Calu3 (cell line): ENCODE measurements around the gene DCC. TPM values are rescaled to one million over a fixed set of nuclear protein-coding genes. Genes with fewer than 3 reads are reported as not detected.

Experiments used
- BruUV-seq: library from RNA; stranded (reverse); fragments of 400-500 nt; replicated peaks from 2 replicates; lab custom pipeline; 2021; lab: Mats Ljungman, UMichigan
- CTCF ChIA-PET: fragments of 300-600 bp; sonication (Branson Sonifier 250); formaldehyde crosslinking; loops from one replicate; lab custom pipeline; 2022; ENCODE audit warnings: antibody characterized with exemption; lab: Charles Lee
- DNase-seq: peaks from one replicate; pipeline ENCODE4 v3.0.0; 2022
- H3K27ac Mint-ChIP-seq: one replicate; pipeline ENCODE4 v1.8.0; 2022; ENCODE audit warnings: mixed read lengths; ENCODE audit not compliant: unreplicated experiment
- H3K27me3 Mint-ChIP-seq: one replicate; pipeline ENCODE4 v1.8.0; 2022; ENCODE audit warnings: mixed read lengths; ENCODE audit not compliant: unreplicated experiment
- H3K36me3 Mint-ChIP-seq: one replicate; pipeline ENCODE4 v1.8.0; 2022; ENCODE audit warnings: mild to moderate bottlenecking, moderate library complexity, mixed read lengths; ENCODE audit not compliant: insufficient read depth, unreplicated experiment
- H3K4me1 Mint-ChIP-seq: one replicate; pipeline ENCODE4 v1.8.0; 2022; ENCODE audit warnings: mild to moderate bottlenecking, low read depth, mixed read lengths; ENCODE audit not compliant: unreplicated experiment
- H3K4me3 Mint-ChIP-seq: one replicate; pipeline ENCODE4 v1.8.0; 2022; ENCODE audit warnings: mild to moderate bottlenecking, low read depth, moderate library complexity, mixed read lengths; ENCODE audit not compliant: unreplicated experiment
- H3K9me3 Mint-ChIP-seq: one replicate; pipeline ENCODE4 v1.8.0; 2022; ENCODE audit warnings: low read depth, mixed read lengths; ENCODE audit not compliant: unreplicated experiment
- CTCF ChIP-seq: fragments of 200-600 bp; IDR thresholded peaks from one replicate; pipeline ENCODE4 v1.8.0; 2022; ENCODE audit warnings: antibody characterized with exemption; ENCODE audit not compliant: unreplicated experiment
- intact Hi-C: fragments of 100-400 bp; cut with micrococcal nuclease; formaldehyde crosslinking; loops from one replicate; pipeline ENCODE4 v1.10.0; 2022; ENCODE audit not compliant: unreplicated experiment
- total RNA-seq: library from RNA; stranded (reverse); gene quantifications from 2 replicates; pipeline ENCODE4 v1.2.3, GENCODE V29; 2022

Gene DCC
- total RNA-seq, 1 experiment from 2014 or later, result not detected

GRCh38 chr18:52337276-52337675, 2.7 kb upstream of the DCC start:
- CTCF ChIA-PET, result no interaction called here

GRCh38 chr18:52340406-52341102, 557 bp downstream of the DCC start:
- Mint-ChIP-seq H3K27me3 (peaks cover under 1% of the 10 kb centered on the region), H3K4me1 (no peaks in the 10 kb centered on the region)
- CTCF ChIA-PET, result no interaction called here

More at GRCh38 chr18:52337276-52337675, 2.7 kb upstream of the DCC start:
- no peak for TF ChIP-seq CTCF
- BruUV-seq, result no TSS peak
- intact Hi-C loops, result no loop called here
- no peaks in the 10 kb centered on the region for H3K4me1 Mint-ChIP-seq
- H3K36me3 Mint-ChIP-seq, result no peaks in the 10 kb centered on the region
- H3K4me3 Mint-ChIP-seq, result no peak overlapping the region
- no peak overlapping the region for H3K27ac Mint-ChIP-seq
- H3K9me3 Mint-ChIP-seq, result no peaks in the 10 kb centered on the region
- H3K27me3 Mint-ChIP-seq, result peaks cover 20% of the 10 kb centered on the region
- no peak for DNase-seq

GRCh38 chr18:52341103-52341432, 1.1 kb downstream of the DCC start:
- no TSS peak for BruUV-seq
- CTCF ChIA-PET, result no interaction called here
- DNase-seq, result no peak
- no peaks in the 10 kb centered on the region for H3K27me3 Mint-ChIP-seq
- H3K9me3 Mint-ChIP-seq, result no peaks in the 10 kb centered on the region
- no peaks in the 10 kb centered on the region for H3K4me1 Mint-ChIP-seq
- no peak overlapping the region for H3K4me3 Mint-ChIP-seq
- H3K36me3 Mint-ChIP-seq, result no peaks in the 10 kb centered on the region
- TF ChIP-seq CTCF, result no peak
- H3K27ac Mint-ChIP-seq, result no peak overlapping the region
- intact Hi-C loops, result no loop called here

More at GRCh38 chr18:52340406-52341102, 557 bp downstream of the DCC start:
- no TSS peak for BruUV-seq
- H3K4me3 Mint-ChIP-seq, result no peak overlapping the region
- intact Hi-C loops, result no loop called here
- no peaks in the 10 kb centered on the region for H3K9me3 Mint-ChIP-seq
- no peak for TF ChIP-seq CTCF
- no peak overlapping the region for H3K27ac Mint-ChIP-seq
- DNase-seq, result no peak
- no peaks in the 10 kb centered on the region for H3K36me3 Mint-ChIP-seq

- H3K27ac Mint-ChIP-seq, result no peak overlapping the region
- H3K4me3 Mint-ChIP-seq, result no peak overlapping the region
- no peak for DNase-seq
- no TSS peak for BruUV-seq
- CTCF ChIA-PET, result no interaction called here
- H3K9me3 Mint-ChIP-seq, result no peaks in the 10 kb centered on the region
- no peaks in the 10 kb centered on the region for H3K27me3 Mint-ChIP-seq
- no peaks in the 10 kb centered on the region for H3K4me1 Mint-ChIP-seq
- TF ChIP-seq CTCF, result no peak
- H3K36me3 Mint-ChIP-seq, result no peaks in the 10 kb centered on the region
- intact Hi-C loops, result no loop called here
Observed at GRCh38 chr18:52341608-52342381, 1.8 kb downstream of the DCC start.
